ENCODE data around the gene LRRC46. TPM values are rescaled to one million over a fixed set of nuclear protein-coding genes. Genes with fewer than 3 reads are reported as not detected.

LRRC46 gene
- total RNA-seq, 4 donors from 2014 or later: 0.18 TPM; not detected in 3

DNA sequence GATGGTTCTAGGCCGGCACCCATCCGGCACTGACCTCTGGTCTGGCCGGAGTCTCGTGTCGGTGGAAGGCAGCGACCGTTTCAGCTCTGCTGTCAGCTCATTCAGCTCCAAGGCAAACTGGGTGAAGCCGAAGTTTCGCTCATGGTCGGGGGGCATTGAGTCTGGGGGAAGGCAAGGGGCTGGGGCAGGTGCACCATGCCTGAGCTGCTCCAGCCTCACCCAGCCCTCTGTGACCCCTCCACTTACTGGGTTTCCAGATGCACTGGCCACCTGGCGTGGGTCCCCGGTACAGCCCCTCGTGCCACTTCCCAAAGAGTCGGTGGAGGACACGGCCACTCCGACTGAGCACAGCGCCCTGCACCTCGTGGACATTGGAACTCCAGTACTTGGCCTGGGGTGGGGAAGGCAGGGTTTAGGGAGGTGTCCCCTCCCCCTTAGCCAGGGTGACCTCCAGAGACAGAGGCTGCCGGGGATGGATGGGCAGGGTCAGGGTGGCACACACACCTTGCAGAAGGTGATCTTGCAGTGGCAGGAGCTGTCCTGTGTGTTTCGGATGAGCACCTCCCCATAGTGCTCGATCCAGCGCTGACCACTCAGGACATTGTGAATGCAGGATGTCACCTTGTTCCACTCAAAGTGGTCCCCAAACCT, 22.5 kb upstream of the LRRC46 start:
- H3K4me1 ChIP-seq: peaks cover 0 to 28% (median 17%) of the 10 kb centered on the region in 3 donors
- H3K36me3 ChIP-seq: peaks cover 0 to 68% (median 14%) of the 10 kb centered on the region in 3 donors
- no peaks in the 10 kb centered on the region for H3K27me3 ChIP-seq
- H3K9me3 ChIP-seq: no peaks in the 10 kb centered on the region
- TF ChIP-seq, protein P1, sequence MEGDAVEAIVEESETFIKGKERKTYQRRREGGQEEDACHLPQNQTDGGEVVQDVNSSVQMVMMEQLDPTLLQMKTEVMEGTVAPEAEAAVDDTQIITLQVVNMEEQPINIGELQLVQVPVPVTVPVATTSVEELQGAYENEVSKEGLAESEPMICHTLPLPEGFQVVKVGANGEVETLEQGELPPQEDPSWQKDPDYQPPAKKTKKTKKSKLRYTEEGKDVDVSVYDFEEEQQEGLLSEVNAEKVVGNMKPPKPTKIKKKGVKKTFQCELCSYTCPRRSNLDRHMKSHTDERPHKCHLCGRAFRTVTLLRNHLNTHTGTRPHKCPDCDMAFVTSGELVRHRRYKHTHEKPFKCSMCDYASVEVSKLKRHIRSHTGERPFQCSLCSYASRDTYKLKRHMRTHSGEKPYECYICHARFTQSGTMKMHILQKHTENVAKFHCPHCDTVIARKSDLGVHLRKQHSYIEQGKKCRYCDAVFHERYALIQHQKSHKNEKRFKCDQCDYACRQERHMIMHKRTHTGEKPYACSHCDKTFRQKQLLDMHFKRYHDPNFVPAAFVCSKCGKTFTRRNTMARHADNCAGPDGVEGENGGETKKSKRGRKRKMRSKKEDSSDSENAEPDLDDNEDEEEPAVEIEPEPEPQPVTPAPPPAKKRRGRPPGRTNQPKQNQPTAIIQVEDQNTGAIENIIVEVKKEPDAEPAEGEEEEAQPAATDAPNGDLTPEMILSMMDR (IDR thresholded peaks at IDR 0.05): no peak
- no peak for TF ChIP-seq POLR2A (IDR thresholded peaks at IDR 0.05)
- H3K4me3 ChIP-seq: no peak overlapping the region
- peak overlapping the region in 2 of 4 donors; percentile 81 for H3K27ac ChIP-seq
- DNase-seq: no peak
- WGBS, 2 donors: 75 to 87% methylated on average over 2 to 10 of the region's 22 CpGs
- intact Hi-C loops (cut with DNase I): loop anchor here (10.0 kb wide), 1 partner anchor 114 kb away; the partner anchor contains the start of gene TBKBP1

DNA sequence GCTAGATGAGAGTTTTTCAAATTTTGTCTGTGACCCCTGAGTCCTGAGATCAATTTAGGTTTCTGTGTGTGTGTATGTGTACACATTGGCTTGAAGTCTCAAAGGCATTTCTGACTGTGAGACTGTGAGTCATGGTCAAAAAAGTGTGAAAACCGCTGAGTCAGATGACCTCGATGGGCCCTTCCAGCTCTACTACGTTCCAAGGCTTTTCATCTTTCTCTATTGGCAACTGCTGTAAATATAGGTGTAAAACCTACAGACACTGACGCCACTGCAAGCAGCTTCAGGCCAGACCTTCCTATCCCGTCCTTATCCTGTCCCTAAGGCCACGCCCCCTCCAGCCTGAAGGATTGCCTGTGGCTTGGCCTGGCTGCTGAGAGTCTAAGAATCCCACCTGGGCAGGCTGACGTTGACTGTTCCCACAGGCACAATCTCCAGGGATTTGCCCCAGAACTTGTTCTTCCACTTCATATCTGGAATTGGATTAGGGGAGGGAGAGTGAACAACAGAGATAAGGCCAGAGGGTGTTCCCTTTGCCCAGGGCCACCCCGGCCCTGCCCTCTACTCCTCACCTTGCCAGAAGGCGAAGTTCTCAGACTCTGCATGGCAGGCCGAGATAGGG, 21.2 kb upstream of the LRRC46 start:
- Histone ChIP-seq H3K4me1 (peaks cover 0 to 28% (median 17%) of the 10 kb centered on the region in 3 donors), H3K36me3 (peaks cover 0 to 81% (median 24%) of the 10 kb centered on the region in 3 donors), H3K4me3 (no peak overlapping the region), H3K27ac (peak overlapping the region; percentile 36 to 81 (median 67)), H3K9me3 (no peaks in the 10 kb centered on the region), H3K27me3 (no peaks in the 10 kb centered on the region)
- intact Hi-C loops (cut with DNase I): no loop called here
- no peak for DNase-seq
- WGBS, 2 donors: 38 to 59% methylated on average over 5 to 10 of the region's 10 CpGs
- TF ChIP-seq, protein P1 (IDR thresholded peaks at IDR 0.05): no peak
- TF ChIP-seq POLR2A (IDR thresholded peaks at IDR 0.05): no peak

DNA sequence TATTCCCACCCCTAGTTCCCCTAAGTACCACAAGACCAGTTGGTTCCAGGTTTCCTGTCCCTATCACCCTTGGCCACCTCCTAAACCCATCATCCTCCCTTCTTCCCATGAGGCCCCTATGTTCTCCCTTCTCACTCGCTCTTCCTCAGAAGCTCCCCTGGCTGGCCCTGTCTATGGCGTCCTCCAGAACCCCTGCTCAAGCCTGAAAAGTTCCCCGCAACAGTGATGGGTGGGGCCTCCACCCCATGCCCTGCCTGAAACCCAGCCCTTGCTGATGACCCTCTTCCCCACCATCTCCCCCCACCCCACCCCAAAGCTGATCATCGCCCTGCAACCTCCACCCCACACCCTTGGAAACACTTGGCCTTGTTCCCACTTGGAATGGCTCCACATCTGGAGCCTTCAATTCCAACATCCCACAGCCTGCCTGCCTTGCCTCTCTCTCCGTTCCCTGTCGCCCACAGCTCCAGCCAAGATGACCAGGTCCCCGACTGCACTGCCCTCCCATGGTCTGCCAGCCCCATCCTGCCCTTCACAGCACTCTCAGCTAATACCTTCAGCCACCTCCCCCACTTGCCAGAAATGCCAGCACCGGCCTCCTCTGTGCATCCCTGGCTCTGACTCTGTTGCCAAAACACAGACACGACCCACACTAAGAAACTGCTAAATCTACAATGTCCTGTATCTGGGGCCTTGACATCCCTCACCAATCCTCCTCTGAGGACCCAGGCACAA, 20.4 kb upstream of the LRRC46 start:
- Histone ChIP-seq H3K4me1 (peaks cover 0 to 28% (median 17%) of the 10 kb centered on the region in 3 donors), H3K27ac (peak overlapping the region; percentile 24 to 81 (median 58)), H3K4me3 (no peak overlapping the region), H3K9me3 (no peaks in the 10 kb centered on the region), H3K36me3 (peaks cover 5 to 89% (median 25%) of the 10 kb centered on the region in 3 donors), H3K27me3 (no peaks in the 10 kb centered on the region)
- intact Hi-C loops (cut with DNase I): no loop called here
- no peak for TF ChIP-seq POLR2A (IDR thresholded peaks at IDR 0.05)
- TF ChIP-seq, protein P1 (IDR thresholded peaks at IDR 0.05): no peak
- no peak for DNase-seq
- 69 to 74% methylated on average over 7 to 9 of the region's 9 CpGs for WGBS, 2 donors

DNA sequence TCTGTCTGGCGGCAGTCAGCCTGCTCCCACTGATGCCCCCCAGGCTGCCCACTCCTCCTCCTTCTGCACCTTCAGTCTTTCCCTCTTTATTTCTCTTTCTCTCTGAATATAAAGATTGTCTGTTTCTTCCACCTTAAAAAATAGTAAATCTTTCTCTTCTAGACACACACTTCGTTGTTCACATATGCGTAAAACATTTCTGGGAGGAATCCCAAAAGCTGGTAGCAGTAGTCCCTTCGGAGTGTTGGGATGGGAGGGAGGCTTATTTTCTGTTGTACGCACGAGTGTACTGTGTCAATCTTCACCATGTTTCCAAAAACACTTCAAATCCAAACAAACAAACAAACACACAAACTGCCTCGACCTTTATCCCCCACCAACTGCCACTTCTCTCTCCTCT, 19.8 kb upstream of the LRRC46 start:
- H3K9me3 ChIP-seq: no peaks in the 10 kb centered on the region
- no peak for TF ChIP-seq POLR2A (IDR thresholded peaks at IDR 0.05)
- TF ChIP-seq, protein P1 (IDR thresholded peaks at IDR 0.05): no peak
- no peak overlapping the region for H3K4me3 ChIP-seq
- 74 to 76% methylated on average over 7 of the region's 7 CpGs for WGBS, 2 donors
- intact Hi-C loops (cut with DNase I): no loop called here
- peaks cover 0 to 28% (median 17%) of the 10 kb centered on the region in 3 donors for H3K4me1 ChIP-seq
- H3K36me3 ChIP-seq: peaks cover 5 to 93% (median 25%) of the 10 kb centered on the region in 3 donors
- no peak overlapping the region for H3K27ac ChIP-seq
- DNase-seq: no peak
- no peaks in the 10 kb centered on the region for H3K27me3 ChIP-seq
